ENCODE measurements around the gene ZNF574.

- TF ChIP-seq TOX (CRISPR knock-in tag; IDR thresholded peaks at IDR 0.05; ENCODE audit: borderline replicate concordance) (no peak), ZNF565 (CRISPR knock-in tag; conservative IDR thresholded peaks at IDR 0.05; ENCODE audit: low read depth) (no peak), POU6F1 (CRISPR knock-in tag; IDR thresholded peaks at IDR 0.05; ENCODE audit: borderline replicate concordance, low read depth) (no peak), CSRNP3 (CRISPR knock-in tag; IDR thresholded peaks at IDR 0.05) (no peak), ESRRG (CRISPR knock-in tag; IDR thresholded peaks at IDR 0.05) (no peak), BACH2 (CRISPR knock-in tag; IDR thresholded peaks at IDR 0.05; ENCODE audit: borderline replicate concordance) (no peak), ZC3H10 (CRISPR knock-in tag; IDR thresholded peaks at IDR 0.05) (no peak), PATZ1 (CRISPR knock-in tag; IDR thresholded peaks at IDR 0.05; ENCODE audit: borderline replicate concordance) (no peak), OSR1 (CRISPR knock-in tag; IDR thresholded peaks at IDR 0.05) (no peak), TSHZ2 (CRISPR knock-in tag; IDR thresholded peaks at IDR 0.05) (no peak), GLIS3 (CRISPR knock-in tag; IDR thresholded peaks at IDR 0.05) (no peak)
Measured at GRCh38 chr19:42076380-42076944, 496 bp downstream of the ZNF574 start.

All from SK-N-SH treated with all-trans-retinoic acid at 6 μM for 48 hours (cell line).